ENCODE data around the gene CRABP1.

The CRABP1 gene

DNA sequence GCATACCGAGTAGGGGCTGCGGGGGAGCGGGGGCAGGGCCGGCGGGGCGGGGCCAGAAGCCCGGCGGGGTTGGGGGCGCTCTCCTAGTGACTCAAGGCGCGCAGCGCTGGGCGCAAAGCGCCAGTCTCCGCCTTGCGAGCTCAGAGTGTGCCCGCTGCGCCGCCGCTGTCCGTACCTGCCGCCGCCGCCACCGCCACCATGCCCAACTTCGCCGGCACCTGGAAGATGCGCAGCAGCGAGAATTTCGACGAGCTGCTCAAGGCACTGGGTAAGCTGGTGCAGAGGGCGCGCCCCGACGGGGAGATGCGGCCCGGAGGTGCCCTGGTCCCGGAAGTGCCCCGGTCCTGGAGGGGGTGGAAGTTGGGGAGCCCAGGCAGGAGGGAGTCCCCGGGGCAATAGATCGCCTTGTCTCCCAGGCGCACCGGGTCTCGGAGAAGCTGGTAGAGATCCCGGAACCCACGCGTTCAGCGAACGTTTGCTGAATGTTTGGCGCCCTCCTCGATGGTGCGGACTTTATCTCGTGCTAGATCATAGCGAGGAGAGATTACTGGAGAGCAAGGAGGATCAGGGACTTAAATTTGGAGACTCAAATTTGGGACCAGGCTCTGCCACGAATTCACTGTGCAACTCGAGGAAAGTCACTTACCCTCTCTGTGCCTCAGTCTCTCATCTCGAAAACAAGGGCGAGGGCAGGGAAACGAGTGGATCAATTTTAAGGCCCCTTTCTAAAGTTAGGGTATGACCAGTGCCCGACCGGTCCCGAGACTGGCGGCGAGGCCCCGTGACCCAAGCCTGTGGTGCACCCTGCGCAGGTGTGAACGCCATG is at the start of gene CRABP1:
TSS of gene CRABP1 (plus strand) at position 123 of the 826 bp plus-strand sequence. CDS start at position 199, 76 bp downstream.
- DNase-seq, result no peak

DNA sequence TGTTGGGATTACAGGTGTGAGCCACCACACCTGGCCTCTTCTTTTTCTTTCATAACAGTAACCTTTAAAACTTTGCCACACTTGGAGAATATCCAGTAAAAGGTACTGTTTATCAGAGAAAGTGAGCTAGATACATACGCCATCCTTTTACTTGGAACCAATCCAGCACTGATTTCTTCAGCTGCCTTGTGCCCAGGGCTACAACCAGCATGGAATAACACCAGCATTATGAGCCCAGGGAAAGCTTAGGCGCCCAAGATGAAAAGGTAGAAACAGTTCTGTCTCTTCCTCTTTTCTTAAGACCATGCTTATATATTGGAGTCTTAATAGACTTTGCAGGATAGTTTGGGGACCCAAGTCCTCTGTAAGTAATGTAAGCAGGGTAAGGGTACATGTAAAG is 49.1 kb upstream of the CRABP1 start:
- DNase-seq, result no peak

DNA sequence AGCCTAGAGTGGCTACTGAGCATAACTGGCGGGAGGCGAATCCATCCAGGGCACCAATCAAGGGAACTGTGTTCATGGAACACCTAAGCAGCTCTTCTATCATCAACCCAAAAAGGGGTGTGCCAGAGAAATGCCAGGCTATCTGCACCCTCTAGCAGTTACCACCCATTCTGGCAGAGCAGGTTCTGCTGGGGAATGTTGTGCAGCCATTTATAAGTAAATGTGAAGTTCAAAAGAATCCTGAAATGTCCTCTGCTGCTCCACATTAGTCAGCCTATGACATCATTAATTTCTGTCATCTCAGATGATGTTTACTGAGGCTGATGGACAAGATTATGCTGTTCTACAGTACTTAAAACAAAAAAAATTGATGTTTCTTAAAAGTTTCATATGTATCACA is 48.5 kb upstream of the CRABP1 start:
- DNase-seq, result no peak

DNA sequence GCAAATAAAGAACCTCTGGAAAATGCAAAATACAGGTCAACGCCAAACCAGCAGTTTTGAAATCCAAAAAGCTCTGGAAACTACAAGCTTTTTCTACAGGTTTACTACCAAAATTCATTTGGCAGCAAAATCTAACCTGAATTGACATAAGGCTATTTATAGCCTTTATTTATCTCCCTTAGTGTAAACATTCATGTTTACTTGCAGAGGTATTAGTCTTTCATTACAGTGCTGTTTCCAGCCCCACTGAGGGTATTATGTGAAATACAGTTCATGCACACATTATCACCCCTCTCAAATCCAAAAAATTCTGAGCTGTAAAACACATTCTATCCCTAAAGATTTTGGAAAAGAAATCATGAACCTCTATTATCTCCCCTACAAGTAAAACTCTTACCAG is 47.9 kb upstream of the CRABP1 start:
- no peak for DNase-seq

DNA sequence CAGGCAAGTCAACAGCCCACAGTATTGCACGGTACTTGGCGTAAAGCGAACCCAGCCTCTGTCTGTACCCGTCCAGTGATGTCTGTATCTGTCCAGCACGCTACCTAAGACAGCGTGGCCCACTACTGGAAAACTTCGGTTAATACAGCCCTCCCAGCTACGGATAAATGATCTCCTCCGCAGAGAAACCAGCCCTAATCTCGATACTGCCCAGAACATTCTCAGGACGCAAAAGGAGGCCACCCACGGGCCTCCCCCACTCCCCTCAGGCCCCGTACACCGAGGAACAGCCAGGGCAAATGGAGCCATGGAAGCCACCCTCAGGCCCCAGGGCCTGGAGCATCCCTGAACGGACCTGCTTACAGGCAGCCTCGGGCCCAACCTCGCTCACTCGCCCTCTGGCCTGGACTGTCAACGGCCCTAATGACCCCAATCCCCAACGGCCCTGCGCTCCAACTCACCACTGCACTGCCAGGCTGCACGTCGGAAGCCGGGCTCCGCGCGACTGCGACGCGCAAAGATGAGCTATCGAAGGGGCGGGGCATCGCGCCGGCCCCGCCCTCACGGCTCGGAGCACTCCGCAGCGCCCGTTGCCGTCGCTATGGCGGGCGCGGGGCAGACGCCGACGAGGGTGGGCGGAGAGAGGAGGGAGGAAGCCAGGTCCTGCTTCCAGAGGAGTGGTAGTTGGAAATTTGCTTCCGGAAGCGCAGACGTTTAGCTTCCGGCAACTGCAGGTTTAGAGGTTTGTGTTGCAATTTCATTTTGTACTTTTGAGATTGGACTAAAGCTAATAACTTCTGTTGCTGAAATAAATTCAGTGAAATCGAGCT is 40.8 kb upstream of the CRABP1 start, which contains the start of gene SKIC8:
TSS of gene SKIC8 (minus strand) at position 509 of the 830 bp plus-strand sequence. CDS start 3,923 bp downstream, outside the sequence.
- peak; percentile 81 for DNase-seq

DNA sequence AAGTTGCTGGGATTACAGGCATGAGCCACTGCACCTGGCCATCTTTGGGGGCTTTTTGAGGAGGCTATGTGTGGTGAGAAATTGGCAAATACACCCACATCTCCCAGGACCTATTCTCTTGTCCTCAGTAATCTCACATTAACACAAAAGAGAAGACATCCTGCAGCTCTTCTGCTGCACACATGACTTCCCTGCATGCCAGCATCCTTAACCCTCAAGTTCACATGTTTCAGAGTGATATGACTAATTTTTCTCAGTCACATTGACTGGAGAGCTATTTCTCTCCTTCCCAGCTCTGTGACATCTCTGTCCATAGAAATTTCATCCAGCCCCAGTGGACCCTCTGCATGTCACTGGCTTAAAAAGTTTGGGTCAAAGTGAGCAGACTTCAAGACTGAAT is 38.8 kb upstream of the CRABP1 start:
- no peak for DNase-seq

DNA sequence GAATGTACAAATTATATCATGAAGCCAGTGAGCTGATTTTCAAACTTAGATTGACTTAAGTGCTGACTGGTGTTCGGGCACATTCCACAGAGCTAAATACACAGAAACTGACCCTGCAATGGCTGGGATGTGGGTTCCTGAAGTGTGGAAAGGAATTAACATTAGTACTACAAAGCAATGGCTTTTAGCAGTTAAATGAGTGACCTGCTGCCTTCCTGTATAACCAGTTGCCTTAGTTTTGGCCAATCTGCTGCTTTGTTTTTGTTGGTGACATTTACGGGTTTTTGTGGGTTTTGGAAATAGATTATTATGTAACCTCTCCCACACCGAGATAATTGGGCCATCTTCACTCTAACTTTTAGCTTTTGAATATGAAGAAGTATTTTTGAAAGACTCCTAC is 38.3 kb upstream of the CRABP1 start:
- no peak for DNase-seq

DNA sequence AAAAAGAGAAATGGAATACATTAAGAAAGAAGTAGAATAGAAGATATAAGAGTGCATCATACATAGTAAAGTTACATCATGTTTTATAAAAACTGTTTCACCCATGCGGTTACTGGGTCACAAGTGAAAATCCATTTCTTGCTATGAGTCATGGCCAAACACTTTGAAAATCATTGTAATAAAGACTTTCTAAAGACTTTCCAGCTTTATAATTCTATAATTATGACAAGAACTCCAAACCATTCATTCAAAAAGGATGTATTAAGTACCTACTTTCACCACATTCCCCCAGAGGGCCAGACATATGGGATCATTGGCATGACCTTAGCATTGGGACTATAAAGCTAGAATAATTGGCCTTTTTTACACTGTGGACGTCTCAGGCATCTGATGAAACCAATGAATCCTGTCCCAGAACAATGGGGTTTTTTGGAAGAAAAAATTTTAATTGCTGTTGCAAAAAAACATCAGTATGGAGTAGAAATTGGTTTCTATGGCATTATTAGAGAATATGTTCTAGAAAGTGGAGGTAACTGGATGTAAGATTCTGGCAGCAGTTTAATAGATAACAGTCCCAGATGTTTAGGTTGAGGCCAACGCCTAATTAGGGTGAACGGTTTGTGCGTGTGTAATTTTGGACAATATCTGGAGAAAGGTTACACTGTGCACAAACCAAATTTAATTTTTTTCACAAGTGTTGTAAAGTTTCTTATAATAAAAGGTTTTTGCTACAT is 37.4 kb upstream of the CRABP1 start:
- DNase-seq, result no peak

DNA sequence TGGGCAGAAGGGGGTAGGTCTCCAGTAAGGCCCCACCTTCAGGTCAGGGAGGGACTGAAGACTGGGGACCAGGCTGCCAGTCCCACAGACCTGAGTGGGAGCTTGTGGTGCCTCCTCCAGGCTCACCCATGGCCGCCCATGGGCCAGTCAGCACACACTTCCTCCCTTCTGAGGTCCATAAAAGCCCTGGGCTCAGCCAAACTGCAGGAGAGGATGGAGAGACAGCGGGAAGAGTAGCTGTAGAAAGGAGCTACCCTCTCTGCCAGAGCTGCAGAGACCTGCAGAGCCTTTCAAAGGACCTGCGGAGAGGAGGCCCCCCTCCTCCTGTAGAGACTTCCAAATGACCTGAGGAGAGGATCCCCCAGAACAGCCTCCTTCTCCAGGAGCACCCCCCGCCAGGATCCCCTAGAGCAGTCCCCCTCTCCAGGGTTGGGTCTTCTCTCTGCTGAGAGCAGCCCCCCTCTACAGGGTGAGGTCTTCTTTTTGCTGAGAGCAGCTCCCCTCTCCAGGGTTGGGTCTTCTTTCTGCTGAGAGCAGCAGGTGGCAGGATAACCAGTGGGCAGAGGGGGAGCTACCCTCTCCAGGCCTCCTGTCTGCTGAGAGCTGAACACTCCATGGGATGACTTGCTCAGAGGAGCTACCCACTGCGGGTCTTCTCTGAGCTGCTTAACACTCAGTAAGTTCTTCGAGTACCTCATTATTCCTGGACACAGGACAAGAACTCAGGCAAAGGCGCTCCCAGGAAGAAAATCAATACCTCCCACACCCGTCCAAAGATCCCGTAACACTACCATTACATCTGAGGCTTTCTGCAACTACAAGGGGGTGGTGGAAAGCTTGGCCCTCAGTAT is 35.7 kb upstream of the CRABP1 start:
- no peak for DNase-seq

DNA sequence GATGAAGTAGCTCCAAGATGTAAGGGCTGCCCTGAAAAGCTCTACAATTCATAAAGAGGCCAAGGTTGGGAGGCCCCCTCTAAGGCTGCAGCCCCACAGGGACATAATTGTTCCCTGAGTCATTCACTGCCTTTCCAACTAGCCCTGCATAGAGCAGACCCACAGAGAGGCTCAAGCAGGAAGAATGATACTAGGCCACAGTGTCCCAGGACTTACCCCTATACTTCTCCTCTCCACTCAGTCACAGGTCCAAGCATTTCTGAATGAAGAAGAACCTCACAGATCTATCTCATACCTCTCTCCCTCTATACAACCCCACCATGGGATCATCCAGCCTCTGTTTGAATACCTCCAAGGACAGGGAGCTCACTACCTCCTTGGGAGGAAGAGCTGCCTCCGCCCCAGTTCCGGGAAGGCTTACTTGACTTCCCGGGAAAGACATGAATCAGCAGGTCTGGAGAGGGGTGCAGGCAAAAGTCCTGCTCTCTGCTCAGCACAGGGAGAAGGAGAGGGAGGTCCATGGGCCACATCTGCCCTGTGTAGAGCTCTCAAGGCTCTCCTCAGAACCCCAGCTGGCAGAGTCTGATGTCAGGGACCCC is 33.9 kb upstream of the CRABP1 start:
- DNase-seq, result no peak

DNA sequence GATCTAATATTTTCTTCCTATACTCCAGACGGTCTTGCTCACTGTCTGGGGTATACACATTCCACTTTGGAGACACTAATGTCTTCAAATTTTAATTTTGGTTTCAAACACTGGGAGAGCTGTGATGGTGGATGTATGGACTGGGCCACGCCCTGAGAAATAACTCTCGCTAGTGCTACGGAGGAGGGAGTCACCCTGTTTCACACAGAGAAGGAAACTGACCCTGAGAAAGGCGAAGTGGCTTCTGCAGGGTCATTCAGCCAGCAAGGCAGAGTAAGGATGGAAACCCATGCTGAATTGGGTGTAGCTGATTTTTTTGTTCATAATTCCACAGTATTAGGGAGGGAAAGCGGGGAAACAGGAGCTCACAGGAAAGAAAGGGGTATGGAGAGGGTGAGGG is 32.2 kb upstream of the CRABP1 start:
- no peak for DNase-seq

DNA sequence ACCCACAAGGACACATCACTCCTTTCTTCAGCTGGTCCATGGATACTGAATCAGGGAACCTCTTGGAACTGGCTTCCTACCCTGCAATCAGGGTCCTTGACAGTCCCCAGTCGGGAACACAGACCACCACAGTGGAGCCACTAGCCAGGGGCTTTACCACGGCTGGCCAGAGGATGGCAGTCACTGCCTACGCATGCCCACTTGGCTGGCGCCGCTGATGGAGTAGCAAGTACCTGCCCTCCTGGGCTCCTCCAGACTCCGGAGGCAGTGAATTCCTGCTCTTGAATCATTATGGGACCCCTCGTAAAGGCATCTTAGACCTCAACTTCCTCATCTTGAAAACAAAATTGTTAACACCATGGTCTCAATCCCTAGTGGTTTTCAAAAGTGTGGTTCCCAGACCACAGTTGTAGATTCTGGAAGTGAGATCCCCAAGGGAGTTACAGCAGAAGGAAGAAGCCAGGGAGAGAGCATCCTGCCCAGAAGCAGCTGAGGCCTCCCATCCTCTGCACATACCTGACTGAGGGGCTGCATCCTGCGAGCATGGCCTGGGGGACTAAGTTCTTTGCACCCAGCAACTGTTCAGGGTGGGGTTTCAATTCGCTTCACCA is 31.6 kb upstream of the CRABP1 start:
- no peak for DNase-seq

DNA sequence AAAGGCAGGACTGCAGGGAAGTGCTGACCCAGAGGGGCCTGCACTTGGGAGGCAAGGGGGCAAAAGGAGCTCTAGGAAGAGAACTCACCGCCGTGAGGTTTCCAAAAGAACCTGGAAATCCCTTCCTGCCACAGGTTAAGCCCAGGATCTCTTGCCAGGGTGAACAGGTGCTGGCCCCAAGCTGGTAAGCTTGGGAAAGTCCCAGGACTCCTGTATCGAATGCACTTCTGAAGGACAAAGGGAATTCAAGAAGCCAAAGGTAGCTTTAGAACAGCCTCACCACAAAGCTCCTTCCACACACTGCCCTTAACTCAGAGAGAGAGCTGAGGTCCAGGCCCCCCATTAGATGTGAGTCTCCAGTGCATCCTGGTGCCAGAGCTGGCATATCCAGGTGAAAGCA is 28.9 kb upstream of the CRABP1 start:
- DNase-seq, result no peak

DNA sequence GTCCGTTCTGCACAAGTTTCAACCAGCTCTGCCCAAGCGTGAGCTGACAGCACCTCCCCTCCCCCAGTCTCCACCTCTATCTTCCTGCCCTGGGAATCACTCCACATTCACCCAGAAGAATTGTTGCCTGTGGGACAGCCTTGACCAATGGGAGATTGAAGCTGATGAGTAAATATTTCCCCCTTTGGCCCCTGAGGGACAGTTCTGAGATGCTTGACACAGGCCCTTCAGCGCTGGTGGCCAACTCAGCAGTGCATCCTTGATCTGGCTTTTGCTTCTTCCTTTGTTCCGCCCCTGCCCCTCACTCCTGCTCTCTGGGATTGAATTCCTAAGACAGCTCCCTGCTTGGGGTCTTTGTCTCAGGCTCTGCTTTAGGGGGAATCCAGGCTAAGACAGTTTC is 27.6 kb upstream of the CRABP1 start:
- no peak for DNase-seq

DNA sequence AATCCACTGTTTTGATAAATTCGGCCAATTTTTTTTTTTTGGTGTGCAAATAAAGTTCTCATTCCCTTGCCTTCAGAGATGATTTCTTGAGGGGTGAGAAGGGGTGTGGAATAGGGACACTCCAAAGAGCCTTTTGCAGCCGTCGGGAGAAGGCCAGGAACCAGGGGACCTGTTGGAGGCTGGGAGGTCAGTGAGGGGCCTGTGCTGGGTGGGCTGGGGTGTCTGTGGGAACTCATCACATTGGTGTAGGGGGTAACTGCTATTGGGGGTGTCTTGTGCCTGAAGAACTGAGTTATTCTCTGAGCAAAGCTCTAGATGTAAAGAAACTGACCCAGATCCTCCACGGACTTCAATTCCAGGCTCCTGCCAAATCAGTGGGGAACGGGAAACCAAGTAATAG is 27.2 kb upstream of the CRABP1 start:
- no peak for DNase-seq

DNA sequence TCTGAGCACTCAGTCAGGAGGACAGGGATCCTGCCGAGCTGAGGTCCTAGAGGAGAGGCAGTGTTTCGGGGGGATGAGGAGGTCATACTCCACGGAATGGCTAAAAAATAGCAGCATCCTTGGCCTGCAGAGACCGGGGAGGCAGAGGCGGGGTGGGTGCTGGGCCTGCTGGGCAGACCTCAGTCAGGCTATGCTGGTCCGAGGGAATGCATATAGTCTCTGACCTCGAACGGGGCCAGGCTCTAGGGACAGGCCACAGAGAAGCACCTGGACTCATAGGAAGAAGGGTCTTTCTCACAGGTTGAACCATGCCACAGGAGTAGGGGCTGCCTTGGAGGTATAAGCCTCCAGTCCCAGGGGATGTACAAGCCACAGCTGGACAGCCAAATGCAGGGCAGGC is 26.8 kb upstream of the CRABP1 start:
- no peak for DNase-seq

DNA sequence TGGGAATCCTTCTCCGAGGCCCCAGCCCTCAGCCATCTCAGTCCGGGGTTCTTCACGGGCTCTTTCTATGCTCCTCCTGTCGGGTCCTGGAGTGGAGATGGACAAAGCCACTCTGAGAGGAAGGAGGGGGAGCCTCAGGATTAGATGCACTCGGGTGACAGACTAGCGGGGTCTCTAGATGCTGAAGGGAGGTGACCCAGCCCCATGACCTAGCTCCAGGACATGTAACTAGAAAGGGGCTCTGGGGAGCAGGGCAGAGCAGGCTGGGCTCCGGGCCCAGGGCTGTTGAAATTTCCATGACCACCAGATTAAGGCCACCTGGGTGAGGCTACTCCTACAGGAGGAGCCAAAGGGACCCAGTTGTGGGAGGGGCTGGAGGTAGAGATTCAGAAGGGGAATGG is 26.0 kb upstream of the CRABP1 start:
- no peak for DNase-seq

DNA sequence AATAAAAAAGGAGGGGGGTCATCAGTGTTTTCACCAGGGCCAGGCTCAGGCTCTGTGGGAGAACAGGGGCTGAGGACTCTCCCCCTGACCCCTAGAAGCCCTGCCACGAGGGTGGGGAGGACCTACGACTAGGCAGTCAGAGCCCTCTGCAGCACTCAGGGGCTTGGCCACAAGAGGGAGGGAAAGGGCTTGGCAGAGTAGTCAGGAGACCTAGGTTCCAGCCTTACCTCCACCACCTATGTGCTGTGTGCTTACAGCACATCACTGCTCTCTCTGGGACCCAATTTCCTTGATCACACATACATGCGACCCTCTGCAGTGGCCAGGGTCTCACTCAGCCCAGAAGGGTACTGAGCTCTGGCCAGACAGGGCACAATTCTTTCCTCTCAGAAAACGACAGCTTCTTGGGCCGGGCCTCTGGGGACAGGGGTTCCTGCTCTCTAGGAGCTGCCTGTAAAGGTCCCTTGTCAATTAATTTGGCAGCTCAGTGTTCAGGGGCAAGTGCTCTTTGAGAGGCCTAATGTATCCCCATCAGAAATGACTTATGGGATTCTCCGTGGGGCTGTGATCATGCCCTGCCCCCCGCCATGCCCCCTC is 24.4 kb upstream of the CRABP1 start:
- DNase-seq, result no peak

DNA sequence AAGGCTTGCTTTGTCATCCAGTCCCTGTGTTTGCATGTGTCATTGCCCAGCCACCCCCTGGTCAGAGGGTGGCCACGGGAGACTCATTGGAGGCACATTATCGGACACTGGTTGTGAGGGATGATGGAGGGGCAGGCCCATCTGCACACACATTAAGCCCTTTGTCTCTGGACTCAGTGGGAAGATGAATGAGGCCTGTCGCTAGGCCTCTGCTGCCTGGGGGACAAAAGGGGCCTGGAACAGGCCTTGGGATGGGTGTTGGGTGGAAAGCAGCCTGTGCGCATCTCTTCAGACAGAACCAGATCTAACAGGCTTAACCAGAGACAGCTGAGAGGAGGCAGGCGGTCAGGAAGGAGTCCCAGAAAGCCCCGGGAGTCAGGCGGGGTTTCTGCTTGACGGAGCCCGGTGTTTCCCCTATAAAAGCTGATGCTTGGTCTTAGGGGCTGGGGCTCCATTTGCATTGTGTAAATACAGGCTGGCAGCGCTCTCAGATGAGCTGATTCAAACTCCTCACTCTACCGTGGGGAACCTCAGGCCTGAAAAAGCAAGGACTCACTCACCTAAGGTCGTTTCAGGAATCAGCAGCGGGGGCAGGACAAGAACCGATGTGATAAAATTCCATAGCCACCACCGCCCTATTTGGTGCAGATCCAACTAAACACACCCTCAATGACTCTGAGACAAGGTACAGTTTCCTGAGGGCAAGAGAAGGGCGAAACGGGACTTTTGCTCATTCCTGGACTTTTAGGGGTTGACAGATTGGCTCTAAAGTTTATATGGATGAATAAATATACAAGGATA is 23.7 kb upstream of the CRABP1 start:
- DNase-seq, result no peak

DNA sequence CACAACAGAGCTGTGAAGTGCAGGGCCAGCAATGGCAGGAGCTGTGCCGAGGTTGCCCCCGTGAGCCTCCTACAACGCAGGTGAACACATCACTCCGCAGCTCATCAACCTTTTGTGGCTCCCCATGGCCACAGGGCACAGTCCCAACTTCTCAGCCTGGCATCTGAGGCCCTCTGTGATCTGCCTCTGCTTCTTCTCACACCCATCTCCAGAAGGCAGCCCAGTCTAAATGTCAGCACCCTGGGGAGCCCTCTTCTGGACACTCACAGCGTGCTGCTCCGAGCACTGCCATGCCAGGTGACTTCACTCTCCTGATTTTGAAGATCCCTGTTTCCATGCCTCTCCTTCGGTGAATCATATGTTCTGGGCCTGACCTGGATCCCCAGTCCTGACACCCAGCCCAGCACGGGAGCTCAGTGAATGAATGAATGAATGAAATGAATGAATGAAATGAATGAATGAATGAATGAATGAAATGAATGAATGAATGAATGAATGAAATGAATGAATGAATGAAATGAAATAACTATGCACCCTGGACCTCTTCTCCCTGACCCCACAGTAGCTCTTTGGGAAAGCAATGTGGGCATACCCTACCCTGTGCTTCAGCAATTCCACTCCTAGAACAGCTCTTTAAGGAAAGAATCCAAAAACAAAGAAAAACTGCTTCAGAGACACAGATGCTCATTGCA is 22.9 kb upstream of the CRABP1 start:
- no peak for DNase-seq

Data from activated CD4-positive, alpha-beta T cell treated with anti-CD3 and anti-CD28 coated beads for 1 hour (primary cell).